ENCODE results near the gene BBS7.

DNA sequence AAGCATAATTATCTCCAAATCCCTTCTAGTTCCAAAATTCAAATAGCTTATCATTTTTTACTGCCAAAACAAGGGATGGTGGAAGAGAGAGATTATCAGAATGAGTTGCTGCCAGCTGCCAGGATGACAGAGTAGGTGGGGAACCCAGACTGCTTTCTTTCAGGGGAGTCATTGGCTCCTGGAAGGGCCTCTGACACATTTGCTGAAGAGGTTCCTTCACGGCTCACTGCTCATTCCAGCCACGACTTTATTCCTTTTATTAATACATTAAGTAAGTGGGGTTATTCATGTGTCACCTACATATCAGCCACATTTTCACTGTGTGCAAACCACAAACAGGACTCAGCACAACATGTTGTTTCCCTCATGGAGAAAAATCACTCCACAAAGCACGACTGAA is 92.6 kb downstream of the BBS7 start:
- no peak for TF ChIP-seq EZH2 (IDR thresholded peaks at IDR 0.05; ENCODE audit: borderline replicate concordance, low read length)
- TF ChIP-seq, protein P1, sequence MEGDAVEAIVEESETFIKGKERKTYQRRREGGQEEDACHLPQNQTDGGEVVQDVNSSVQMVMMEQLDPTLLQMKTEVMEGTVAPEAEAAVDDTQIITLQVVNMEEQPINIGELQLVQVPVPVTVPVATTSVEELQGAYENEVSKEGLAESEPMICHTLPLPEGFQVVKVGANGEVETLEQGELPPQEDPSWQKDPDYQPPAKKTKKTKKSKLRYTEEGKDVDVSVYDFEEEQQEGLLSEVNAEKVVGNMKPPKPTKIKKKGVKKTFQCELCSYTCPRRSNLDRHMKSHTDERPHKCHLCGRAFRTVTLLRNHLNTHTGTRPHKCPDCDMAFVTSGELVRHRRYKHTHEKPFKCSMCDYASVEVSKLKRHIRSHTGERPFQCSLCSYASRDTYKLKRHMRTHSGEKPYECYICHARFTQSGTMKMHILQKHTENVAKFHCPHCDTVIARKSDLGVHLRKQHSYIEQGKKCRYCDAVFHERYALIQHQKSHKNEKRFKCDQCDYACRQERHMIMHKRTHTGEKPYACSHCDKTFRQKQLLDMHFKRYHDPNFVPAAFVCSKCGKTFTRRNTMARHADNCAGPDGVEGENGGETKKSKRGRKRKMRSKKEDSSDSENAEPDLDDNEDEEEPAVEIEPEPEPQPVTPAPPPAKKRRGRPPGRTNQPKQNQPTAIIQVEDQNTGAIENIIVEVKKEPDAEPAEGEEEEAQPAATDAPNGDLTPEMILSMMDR (IDR thresholded peaks at IDR 0.05; ENCODE audit: low read length), result no peak

Measured in OCI-LY1 (cell line).